Suprapubic skin (tissue), 4 donors: ENCODE results near the gene SMARCC1.

Experiments
- EP300 ChIP-seq: sonication (generic); formaldehyde crosslinking; IDR thresholded peaks from one replicate; pipeline ENCODE4 v1.6.1; 2017; ENCODE audit warnings: antibody characterized with exemption
- POLR2A ChIP-seq, 2 donors: fragments of 450-650 bp; IDR thresholded peaks; one replicate each; pipeline ENCODE4 v1.6.1; 2017; ENCODE audit warnings: antibody characterized with exemption in 2 of 2, mild to moderate bottlenecking in 2 of 2, moderate library complexity in 2 of 2
- POLR2AphosphoS5 ChIP-seq, 3 donors: sonication (generic); formaldehyde crosslinking; IDR thresholded peaks; one replicate each; pipeline ENCODE4 v1.6.1; 2017; ENCODE audit warnings: antibody characterized with exemption in 3 of 3
- TF ChIP-seq, protein P1 (sequence below), 2 donors: fragments of 200-600 bp in 1 of 2; fragments of 450-650 bp in 1 of 2; sonication (generic) in 1 of 2; IDR thresholded peaks; one replicate each; pipeline ENCODE4 v1.5.1; 2016 to 2019; ENCODE audit warnings: antibody characterized with exemption in 2 of 2, mild to moderate bottlenecking in 1 of 2, moderate library complexity in 1 of 2

- TF ChIP-seq, protein P1, sequence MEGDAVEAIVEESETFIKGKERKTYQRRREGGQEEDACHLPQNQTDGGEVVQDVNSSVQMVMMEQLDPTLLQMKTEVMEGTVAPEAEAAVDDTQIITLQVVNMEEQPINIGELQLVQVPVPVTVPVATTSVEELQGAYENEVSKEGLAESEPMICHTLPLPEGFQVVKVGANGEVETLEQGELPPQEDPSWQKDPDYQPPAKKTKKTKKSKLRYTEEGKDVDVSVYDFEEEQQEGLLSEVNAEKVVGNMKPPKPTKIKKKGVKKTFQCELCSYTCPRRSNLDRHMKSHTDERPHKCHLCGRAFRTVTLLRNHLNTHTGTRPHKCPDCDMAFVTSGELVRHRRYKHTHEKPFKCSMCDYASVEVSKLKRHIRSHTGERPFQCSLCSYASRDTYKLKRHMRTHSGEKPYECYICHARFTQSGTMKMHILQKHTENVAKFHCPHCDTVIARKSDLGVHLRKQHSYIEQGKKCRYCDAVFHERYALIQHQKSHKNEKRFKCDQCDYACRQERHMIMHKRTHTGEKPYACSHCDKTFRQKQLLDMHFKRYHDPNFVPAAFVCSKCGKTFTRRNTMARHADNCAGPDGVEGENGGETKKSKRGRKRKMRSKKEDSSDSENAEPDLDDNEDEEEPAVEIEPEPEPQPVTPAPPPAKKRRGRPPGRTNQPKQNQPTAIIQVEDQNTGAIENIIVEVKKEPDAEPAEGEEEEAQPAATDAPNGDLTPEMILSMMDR (IDR thresholded peaks at IDR 0.05) = no peak
- TF ChIP-seq POLR2A (IDR thresholded peaks at IDR 0.05) (peak; percentile 33 to 85), EP300 (no peak), POLR2AphosphoS5 (IDR thresholded peaks at IDR 0.05) (peak; percentile 87 to 96 (median 89))
These were observed at the start of gene SMARCC1 for GRCh38 chr3:47781685-47782445.
